H9 (cell line): ENCODE measurements around the gene TBC1D2. TPM values are rescaled to one million over a fixed set of nuclear protein-coding genes. Genes with fewer than 3 reads are reported as not detected.

Experiments used
- DNase-seq: peaks from one replicate; pipeline ENCODE4 v3.0.0-alpha.2; 2017
- H2AFZ ChIP-seq: one replicate; pipeline ENCODE4 v1.6.1; 2013; ENCODE audit warnings: mild to moderate bottlenecking, low read length, control low read depth, moderate library complexity
- H2AK5ac ChIP-seq: 2 replicates; pipeline ENCODE4 v1.6.1; 2013; ENCODE audit warnings: low read length, control low read depth, mixed read lengths; ENCODE audit not compliant: insufficient read length
- H2BK120ac ChIP-seq: one replicate; pipeline ENCODE4 v1.6.1; 2013; ENCODE audit warnings: low read depth, mild to moderate bottlenecking, low read length, control low read depth, inconsistent platforms; ENCODE audit not compliant: poor library complexity, severe bottlenecking
- H2BK12ac ChIP-seq: 2 replicates; pipeline ENCODE4 v1.6.1; 2013; ENCODE audit warnings: low read length, control low read depth, mixed read lengths, low read depth; ENCODE audit not compliant: insufficient read length
- H2BK15ac ChIP-seq: 2 replicates; pipeline ENCODE4 v1.6.1; 2013; ENCODE audit warnings: low read depth, low read length, control low read depth
- H2BK20ac ChIP-seq: one replicate; pipeline ENCODE4 v1.6.1; 2013; ENCODE audit warnings: low read depth, mild to moderate bottlenecking, low read length, control low read depth, inconsistent platforms; ENCODE audit not compliant: poor library complexity, severe bottlenecking
- H2BK5ac ChIP-seq: 2 replicates; pipeline ENCODE4 v1.6.1; 2013; ENCODE audit warnings: low read length, control low read depth, mixed read lengths; ENCODE audit not compliant: insufficient read length
- H3K14ac ChIP-seq: 2 replicates; pipeline ENCODE4 v1.6.1; 2013; ENCODE audit warnings: low read length, control low read depth; ENCODE audit not compliant: insufficient read depth
- H3K18ac ChIP-seq: 2 replicates; pipeline ENCODE4 v1.6.1; 2013; ENCODE audit warnings: low read depth, mild to moderate bottlenecking, mixed read lengths, low read length, control low read depth; ENCODE audit not compliant: insufficient read length
- H3K23ac ChIP-seq: 2 replicates; pipeline ENCODE4 v1.6.1; 2013; ENCODE audit warnings: low read length, control low read depth, mixed read lengths, low read depth; ENCODE audit not compliant: insufficient read length
- H3K23me2 ChIP-seq: 2 replicates; pipeline ENCODE4 v1.6.1; 2013; ENCODE audit warnings: low read depth, mild to moderate bottlenecking, mixed read lengths, low read length, control low read depth; ENCODE audit not compliant: insufficient read length, poor library complexity, severe bottlenecking
- H3K27ac ChIP-seq: 2 replicates; pipeline ENCODE4 v1.5.1; 2013; ENCODE audit warnings: low read length, control low read depth, mixed read lengths, low read depth; ENCODE audit not compliant: insufficient read length
- H3K27me3 ChIP-seq: 2 replicates; pipeline ENCODE4 v1.6.1; 2013; ENCODE audit warnings: low read length, control low read depth, inconsistent platforms; ENCODE audit not compliant: insufficient read depth
- H3K4ac ChIP-seq: 2 replicates; pipeline ENCODE4 v1.6.1; 2013; ENCODE audit warnings: low read depth, mild to moderate bottlenecking, control low read depth, inconsistent platforms, low read length, moderate library complexity
- H3K4me1 ChIP-seq: 2 replicates; pipeline ENCODE4 v1.6.1; 2013; ENCODE audit warnings: low read length, control low read depth, inconsistent platforms; ENCODE audit not compliant: insufficient read depth
- H3K4me2 ChIP-seq: 2 replicates; pipeline ENCODE4 v1.6.1; 2013; ENCODE audit warnings: low read length, control low read depth, mixed read lengths; ENCODE audit not compliant: insufficient read length, insufficient read depth
- H3K56ac ChIP-seq: 2 replicates; pipeline ENCODE4 v1.6.1; 2013; ENCODE audit warnings: low read depth, mild to moderate bottlenecking, mixed read lengths, low read length, control low read depth; ENCODE audit not compliant: insufficient read length
- H3K79me1 ChIP-seq: 2 replicates; pipeline ENCODE4 v1.6.1; 2013; ENCODE audit warnings: low read depth, mild to moderate bottlenecking, moderate library complexity, low read length, control low read depth, inconsistent platforms; ENCODE audit not compliant: insufficient read depth, poor library complexity, severe bottlenecking
- H3K79me2 ChIP-seq: 2 replicates; pipeline ENCODE4 v1.6.1; 2013; ENCODE audit warnings: low read length, control low read depth, inconsistent platforms; ENCODE audit not compliant: insufficient read depth
- H3K9ac ChIP-seq: 2 replicates; pipeline ENCODE4 v1.6.1; 2013; ENCODE audit warnings: low read length, control low read depth, mixed read lengths; ENCODE audit not compliant: insufficient read length; ENCODE audit errors: extremely low read depth
- H3K9me3 ChIP-seq: one replicate; pipeline ENCODE4 v1.6.1; 2013; ENCODE audit warnings: low read depth, low read length, inconsistent platforms; ENCODE audit not compliant: control insufficient read depth
- H3T11ph ChIP-seq: one replicate; pipeline ENCODE4 v1.6.1; 2013; ENCODE audit warnings: mild to moderate bottlenecking, low read length, control low read depth, inconsistent platforms
- H4K20me1 ChIP-seq: one replicate; pipeline ENCODE4 v1.6.1; 2013; ENCODE audit not compliant: control insufficient read depth, insufficient read length, insufficient read depth
- H4K5ac ChIP-seq: 2 replicates; pipeline ENCODE4 v1.6.1; 2013; ENCODE audit warnings: low read depth, mild to moderate bottlenecking, mixed read lengths, low read length, control low read depth; ENCODE audit not compliant: insufficient read length
- H4K8ac ChIP-seq: replicated peaks from 2 replicates; pipeline ENCODE4 v1.6.1; 2013; ENCODE audit warnings: low read length, control low read depth, mixed read lengths, low read depth; ENCODE audit not compliant: insufficient read length
- H4K91ac ChIP-seq: 2 replicates; pipeline ENCODE4 v1.6.1; 2013; ENCODE audit warnings: low read depth, mild to moderate bottlenecking, moderate library complexity, mixed read lengths, low read length, control low read depth; ENCODE audit not compliant: insufficient read length
- H3K27ac Mint-ChIP-seq, 3 experiments: 2 replicates in 2 of 3; 3 replicates in 1 of 3; pipeline ENCODE4 v1.8.0; 2020 to 2021; ENCODE audit warnings: mixed read lengths in 3 of 3, mild to moderate bottlenecking in 1 of 3, moderate library complexity in 1 of 3
- H3K27me3 Mint-ChIP-seq: 2 replicates; pipeline ENCODE4 v1.8.0; 2021; ENCODE audit warnings: low read depth, mild to moderate bottlenecking, moderate library complexity, mixed read lengths
- H3K36me3 Mint-ChIP-seq, 3 experiments: 2 replicates in 2 of 3; 3 replicates in 1 of 3; pipeline ENCODE4 v1.8.0; 2020 to 2021; ENCODE audit warnings: low read depth in 3 of 3, mixed read lengths in 3 of 3; ENCODE audit not compliant: insufficient read depth in 1 of 3
- H3K4me1 Mint-ChIP-seq, 2 experiments: 2 replicates each; pipeline ENCODE4 v1.8.0; 2020; ENCODE audit warnings: mixed read lengths in 2 of 2
- H3K4me3 Mint-ChIP-seq, 2 experiments: 2 replicates in 1 of 2; 3 replicates in 1 of 2; pipeline ENCODE4 v1.8.0; 2020 to 2021; ENCODE audit warnings: mild to moderate bottlenecking in 2 of 2, mixed read lengths in 2 of 2, moderate library complexity in 1 of 2
- H3K9me3 Mint-ChIP-seq, 2 experiments: 2 replicates in 1 of 2; 3 replicates in 1 of 2; pipeline ENCODE4 v1.8.0; 2020; ENCODE audit warnings: mild to moderate bottlenecking in 2 of 2, mixed read lengths in 2 of 2, moderate library complexity in 1 of 2
- WGBS: extraction: QIAGEN DNeasy Blood & Tissue Kit; methylation state at CpG from one replicate; pipeline ENCODE4 v1.1.7; 2013; ENCODE audit warnings: missing lambda C conversion rate, low lambda C conversion rate, mixed read lengths; ENCODE audit not compliant: insufficient read length; ENCODE audit errors: extremely low coverage; 5-methylcytosine and 5-hydroxymethylcytosine counted together
- total RNA-seq: library from RNA; stranded (reverse); gene quantifications from 2 replicates; pipeline ENCODE4 v1.2.1, GENCODE V29; 2021
- TF ChIP-seq, protein P1 (sequence below): fragments of 200-600 bp; sonication (generic); conservative IDR thresholded peaks from 3 replicates; pipeline ENCODE4 v1.8.0; 2021; ENCODE audit warnings: antibody characterized with exemption, mild to moderate bottlenecking

The TBC1D2 gene
- total RNA-seq, 1 experiment from 2014 or later: 2.9 TPM

DNA sequence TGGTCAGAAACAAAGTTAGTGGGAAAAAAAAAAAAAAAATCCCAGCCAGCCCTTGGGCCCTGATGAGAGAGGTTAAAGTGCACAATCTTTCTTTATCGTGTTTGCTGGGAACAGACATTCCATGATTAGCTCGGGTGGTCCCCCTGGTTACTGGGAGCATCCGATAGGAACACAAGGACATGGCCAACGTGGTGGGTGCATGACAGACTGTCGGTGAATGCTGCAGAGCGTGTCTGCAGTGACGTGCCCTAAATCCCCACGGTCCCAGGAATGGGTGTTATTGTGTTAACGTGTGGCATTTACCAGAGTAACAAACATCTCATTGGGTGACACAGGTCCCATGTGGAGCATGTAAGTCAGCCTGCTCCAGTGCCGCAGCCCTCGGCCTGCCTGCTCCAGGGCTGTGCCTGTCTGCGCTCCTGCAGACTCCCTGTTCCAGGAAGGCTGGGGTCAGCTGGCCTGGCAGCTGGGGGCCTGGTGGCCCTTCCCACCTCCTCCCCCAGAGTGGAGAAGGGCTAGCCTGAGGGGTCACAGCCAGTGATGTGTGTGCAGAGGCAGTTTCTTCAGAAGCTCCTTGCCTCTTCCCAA is 34.3 kb upstream of the TBC1D2 start:
- H3K27me3 ChIP-seq: no peaks in the 10 kb centered on the region
- H4K91ac ChIP-seq: no peak overlapping the region
- no peak overlapping the region for H3K4me2 ChIP-seq
- H3K79me1 ChIP-seq: no peaks in the 10 kb centered on the region
- H3K14ac ChIP-seq: no peak overlapping the region; the same call in 1 of the 2 replicates
- H3K4me3 Mint-ChIP-seq: no peak overlapping the region
- H2AK5ac ChIP-seq: no peak overlapping the region
- no peak overlapping the region for H4K8ac ChIP-seq
- no peak for DNase-seq
- no peak overlapping the region for H3K56ac ChIP-seq
- H3K27ac ChIP-seq: no peak overlapping the region
- no peak overlapping the region for H3K27ac Mint-ChIP-seq
- H3K23ac ChIP-seq: no peak overlapping the region
- no peaks in the 10 kb centered on the region for H3K9me3 ChIP-seq
- no peak overlapping the region for H2BK15ac ChIP-seq
- TF ChIP-seq, protein P1, sequence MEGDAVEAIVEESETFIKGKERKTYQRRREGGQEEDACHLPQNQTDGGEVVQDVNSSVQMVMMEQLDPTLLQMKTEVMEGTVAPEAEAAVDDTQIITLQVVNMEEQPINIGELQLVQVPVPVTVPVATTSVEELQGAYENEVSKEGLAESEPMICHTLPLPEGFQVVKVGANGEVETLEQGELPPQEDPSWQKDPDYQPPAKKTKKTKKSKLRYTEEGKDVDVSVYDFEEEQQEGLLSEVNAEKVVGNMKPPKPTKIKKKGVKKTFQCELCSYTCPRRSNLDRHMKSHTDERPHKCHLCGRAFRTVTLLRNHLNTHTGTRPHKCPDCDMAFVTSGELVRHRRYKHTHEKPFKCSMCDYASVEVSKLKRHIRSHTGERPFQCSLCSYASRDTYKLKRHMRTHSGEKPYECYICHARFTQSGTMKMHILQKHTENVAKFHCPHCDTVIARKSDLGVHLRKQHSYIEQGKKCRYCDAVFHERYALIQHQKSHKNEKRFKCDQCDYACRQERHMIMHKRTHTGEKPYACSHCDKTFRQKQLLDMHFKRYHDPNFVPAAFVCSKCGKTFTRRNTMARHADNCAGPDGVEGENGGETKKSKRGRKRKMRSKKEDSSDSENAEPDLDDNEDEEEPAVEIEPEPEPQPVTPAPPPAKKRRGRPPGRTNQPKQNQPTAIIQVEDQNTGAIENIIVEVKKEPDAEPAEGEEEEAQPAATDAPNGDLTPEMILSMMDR: no peak
- no peak overlapping the region for H3K9ac ChIP-seq
- no peak overlapping the region for H2BK20ac ChIP-seq
- H3K27me3 Mint-ChIP-seq: no peaks in the 10 kb centered on the region; the same call in 1 of the 2 replicates
- H3K79me2 ChIP-seq: no peaks in the 10 kb centered on the region
- H3K4me1 Mint-ChIP-seq: peaks cover 12% of the 10 kb centered on the region in 2 experiments
- H3K9me3 Mint-ChIP-seq: no peaks in the 10 kb centered on the region
- no CpG with 5 or more reads among the region's 12 CpGs for WGBS
- no peaks in the 10 kb centered on the region for H3K23me2 ChIP-seq
- H3K4me1 ChIP-seq: no peaks in the 10 kb centered on the region
- H2BK120ac ChIP-seq: no peak overlapping the region
- H3T11ph ChIP-seq: no peak overlapping the region
- no peak overlapping the region for H3K18ac ChIP-seq
- no peak overlapping the region for H3K4ac ChIP-seq
- H4K5ac ChIP-seq: no peak overlapping the region
- no peak overlapping the region for H2BK12ac ChIP-seq
- H3K36me3 Mint-ChIP-seq: peaks cover 0 to 1% (median 0%) of the 10 kb centered on the region in 3 experiments; a peak in 1 of 7 replicates
- no peaks in the 10 kb centered on the region for H4K20me1 ChIP-seq
- no peak overlapping the region for H2BK5ac ChIP-seq
- H2AFZ ChIP-seq: no peak overlapping the region
